ENCODE results near the gene SLC5A12.

GRCh38 chr11:26712497-26712896, 9.4 kb downstream of the SLC5A12 start:
- TF ChIP-seq CTCF (conservative IDR thresholded peaks at IDR 0.05) (no peak), ZFX (IDR thresholded peaks at IDR 0.05) (no peak)

Data from C4-2B (cell line).